SK-N-MC (cell line): ENCODE results near the gene SEPTIN12.

Experiments
- EZH2 ChIP-seq: fragments of 200-600 bp; sonication (generic); IDR thresholded peaks from one replicate; pipeline ENCODE4 v1.6.1; 2017; ENCODE audit warnings: antibody characterized with exemption
- POLR2AphosphoS5 ChIP-seq: IDR thresholded peaks from 2 replicates; pipeline ENCODE4 v1.6.1; 2012; ENCODE audit warnings: mild to moderate bottlenecking, low read depth, low read length, borderline replicate concordance

DNA sequence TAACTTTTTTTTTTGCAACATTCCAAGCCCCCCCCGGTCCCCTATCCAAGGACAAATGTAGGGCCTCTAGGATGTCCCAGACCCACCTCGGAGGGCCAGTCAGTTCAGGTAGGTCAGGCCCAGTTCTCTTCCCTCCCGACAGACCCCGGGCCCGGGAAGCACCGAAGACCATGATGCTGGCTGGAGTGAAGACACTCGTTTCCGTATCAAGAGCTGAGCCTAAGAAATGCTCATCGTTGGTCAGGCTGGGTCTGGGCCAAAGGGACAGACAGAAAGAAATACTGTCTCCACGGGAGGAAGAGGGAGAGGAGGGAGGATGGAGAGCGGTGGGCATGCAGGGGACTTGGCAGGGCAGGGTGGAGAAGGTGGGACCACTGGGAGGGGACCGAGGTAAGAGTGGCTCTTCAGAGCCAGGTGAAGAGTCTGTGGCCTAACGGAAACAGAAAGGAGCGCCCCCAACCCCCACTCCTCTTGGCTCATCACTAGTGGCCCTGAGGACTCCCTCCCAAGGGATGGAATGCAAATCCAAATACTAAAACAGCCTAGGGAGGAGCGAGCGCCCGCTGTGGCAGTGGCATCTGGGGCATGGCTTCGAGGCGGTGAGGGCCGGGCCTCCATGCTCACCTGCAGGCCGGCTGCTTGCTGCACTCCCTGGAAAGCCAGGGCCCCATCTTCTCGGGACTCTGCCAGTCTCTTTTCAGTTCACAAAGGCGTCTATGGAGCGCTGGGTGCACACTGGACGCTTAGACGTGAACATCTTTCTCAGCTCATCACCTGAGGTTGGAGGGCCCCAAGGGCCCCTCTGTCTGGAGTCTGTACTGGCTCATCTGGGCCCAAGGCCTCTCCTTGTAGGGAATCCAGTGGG, 16.0 kb upstream of the SEPTIN12 start:
- TF ChIP-seq EZH2 (no peak), POLR2AphosphoS5 (no peak)
